PC-3 (cell line): Measurements from ENCODE around the gene SLC17A7.

Experiments used
- CTCF ChIP-seq: fragments of 300-600 bp; sonication (generic); conservative IDR thresholded peaks from 2 replicates; pipeline ENCODE4 v1.5.1; 2017; ENCODE audit warnings: antibody characterized with exemption, low read depth, mild to moderate bottlenecking, low read length
- EZH2 ChIP-seq: fragments of 300-600 bp; sonication (generic); IDR thresholded peaks from one replicate; pipeline ENCODE4 v1.6.1; 2017; ENCODE audit warnings: antibody characterized with exemption, mild to moderate bottlenecking, low read length; ENCODE audit not compliant: unreplicated experiment
- EZH2phosphoT487 ChIP-seq: fragments of 300-600 bp; sonication (generic); IDR thresholded peaks from 2 replicates; pipeline ENCODE4 v1.6.1; 2018; ENCODE audit warnings: mild to moderate bottlenecking, antibody characterized with exemption, low read length, borderline replicate concordance

- TF ChIP-seq EZH2 (no peak), EZH2phosphoT487 (no peak), CTCF (no peak)
Observed at GRCh38 chr19:49441960-49442350, 628 bp upstream of the SLC17A7 start.
